Activated naive CD4-positive, alpha-beta T cell treated with anti-CD3 and anti-CD28 coated beads, Interleukin-2, amount 50 U/mL, for 24 hours (primary cell): ENCODE measurements around the gene NEIL1.
A peak's percentile ranks its signal among the peaks of the same experiment; 100 is the strongest.
"Not testable (repeated sequence)": the region's sequence is repeated elsewhere in the genome, so short reads cannot be mapped to it uniquely, and the experiment has no call there.

ENCODE experiments used
- H3K27ac Mint-ChIP-seq: one replicate; pipeline ENCODE4 v1.8.0; 2021; ENCODE audit warnings: mild to moderate bottlenecking, mixed read lengths
- H3K27me3 Mint-ChIP-seq: one replicate; pipeline ENCODE4 v1.8.0; 2021; ENCODE audit warnings: mixed read lengths
- H3K36me3 Mint-ChIP-seq: one replicate; pipeline ENCODE4 v1.8.0; 2021; ENCODE audit warnings: mixed read lengths
- H3K4me1 Mint-ChIP-seq: one replicate; pipeline ENCODE4 v1.8.0; 2021; ENCODE audit warnings: mixed read lengths
- H3K4me3 Mint-ChIP-seq: one replicate; pipeline ENCODE4 v1.8.0; 2021; ENCODE audit warnings: mild to moderate bottlenecking, mixed read lengths
- H3K9me3 Mint-ChIP-seq: one replicate; pipeline ENCODE4 v1.8.0; 2021; ENCODE audit warnings: mixed read lengths

Gene NEIL1

GRCh38 chr15:75346796-75347221 is at the start of gene NEIL1:
Gene NEIL1, plus strand, starts transcription at chr15:75347039. Its CDS starts 1,867 bp downstream, at chr15:75348906.
- Mint-ChIP-seq H3K4me1 (peaks cover 36% of the 10 kb centered on the region), H3K9me3 (peaks cover 5% of the 10 kb centered on the region), H3K27me3 (no peaks in the 10 kb centered on the region), H3K27ac (peak within 1 kb of the TSS; percentile 61), H3K36me3 (peaks cover 4% of the 10 kb centered on the region), H3K4me3 (peak within 1 kb of the TSS; percentile 79)

- H3K4me3 Mint-ChIP-seq, H3K27ac Mint-ChIP-seq, H3K27me3 Mint-ChIP-seq, H3K36me3 Mint-ChIP-seq, H3K9me3 Mint-ChIP-seq, H3K4me1 Mint-ChIP-seq: not testable (repeated sequence)
Measured at GRCh38 chr15:75298541-75299310, 48.1 kb upstream of the NEIL1 start.

- not testable (repeated sequence) for H3K4me1 Mint-ChIP-seq, H3K4me3 Mint-ChIP-seq, H3K36me3 Mint-ChIP-seq, H3K9me3 Mint-ChIP-seq, H3K27ac Mint-ChIP-seq, H3K27me3 Mint-ChIP-seq
Measured at GRCh38 chr15:75299311-75299688, 47.5 kb upstream of the NEIL1 start.

DNA sequence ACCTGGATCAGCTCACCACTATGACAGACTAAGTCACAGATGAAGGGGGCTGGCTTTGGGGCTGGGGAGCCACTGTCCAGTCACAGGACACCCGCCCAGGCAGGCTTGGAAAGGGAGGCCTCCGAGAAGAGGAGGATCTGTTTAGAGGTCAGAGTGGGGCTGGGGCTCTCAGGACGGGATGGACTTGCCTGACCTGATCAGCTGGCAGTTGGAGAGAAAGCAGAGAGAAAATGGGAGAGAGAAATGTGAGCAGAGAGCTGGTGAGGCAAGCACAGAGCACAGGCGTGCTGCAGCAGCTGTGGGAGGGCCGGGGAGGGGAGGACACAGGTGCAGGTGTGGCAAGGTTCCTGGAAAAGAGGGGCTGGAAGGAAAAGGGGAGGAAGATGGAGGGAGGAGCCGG is 46.8 kb upstream of the NEIL1 start:
- not testable (repeated sequence) for H3K27ac Mint-ChIP-seq, H3K4me1 Mint-ChIP-seq, H3K9me3 Mint-ChIP-seq, H3K36me3 Mint-ChIP-seq, H3K27me3 Mint-ChIP-seq, H3K4me3 Mint-ChIP-seq

- no peak overlapping the region for H3K4me3 Mint-ChIP-seq
- peaks cover 6% of the 10 kb centered on the region for H3K27me3 Mint-ChIP-seq
- H3K9me3 Mint-ChIP-seq = no peaks in the 10 kb centered on the region
- no peaks in the 10 kb centered on the region for H3K36me3 Mint-ChIP-seq
- H3K4me1 Mint-ChIP-seq = no peaks in the 10 kb centered on the region
- H3K27ac Mint-ChIP-seq = no peak overlapping the region
Measured at GRCh38 chr15:75302318-75302717, 44.5 kb upstream of the NEIL1 start.

DNA sequence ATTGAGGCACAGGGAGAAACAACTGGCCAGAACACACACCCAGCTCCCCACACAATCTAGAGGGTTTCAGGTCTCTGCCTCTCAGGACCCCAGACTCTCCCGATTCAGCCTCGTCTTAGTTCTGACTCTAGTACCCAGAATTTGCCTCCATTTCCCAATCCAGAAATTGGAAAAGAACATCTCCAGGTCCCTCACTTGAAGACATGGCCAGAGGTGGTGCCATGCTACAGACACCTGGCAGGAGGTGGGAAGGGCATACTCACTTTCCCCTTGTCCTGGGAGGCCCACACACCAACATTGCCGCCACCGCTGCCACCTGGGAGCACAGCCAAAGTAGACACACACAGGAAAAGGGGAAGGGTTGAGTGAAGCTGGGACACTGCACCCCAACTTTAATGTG is 44.1 kb upstream of the NEIL1 start:
- H3K27ac Mint-ChIP-seq, H3K36me3 Mint-ChIP-seq, H3K4me3 Mint-ChIP-seq, H3K27me3 Mint-ChIP-seq, H3K9me3 Mint-ChIP-seq, H3K4me1 Mint-ChIP-seq: not testable (repeated sequence)

- H3K4me3 Mint-ChIP-seq = no peak overlapping the region
- peaks cover 13% of the 10 kb centered on the region for H3K27me3 Mint-ChIP-seq
- no peaks in the 10 kb centered on the region for H3K36me3 Mint-ChIP-seq
- no peaks in the 10 kb centered on the region for H3K4me1 Mint-ChIP-seq
- H3K9me3 Mint-ChIP-seq = no peaks in the 10 kb centered on the region
- H3K27ac Mint-ChIP-seq = no peak overlapping the region
Measured at GRCh38 chr15:75306188-75306587, 40.7 kb upstream of the NEIL1 start.

DNA sequence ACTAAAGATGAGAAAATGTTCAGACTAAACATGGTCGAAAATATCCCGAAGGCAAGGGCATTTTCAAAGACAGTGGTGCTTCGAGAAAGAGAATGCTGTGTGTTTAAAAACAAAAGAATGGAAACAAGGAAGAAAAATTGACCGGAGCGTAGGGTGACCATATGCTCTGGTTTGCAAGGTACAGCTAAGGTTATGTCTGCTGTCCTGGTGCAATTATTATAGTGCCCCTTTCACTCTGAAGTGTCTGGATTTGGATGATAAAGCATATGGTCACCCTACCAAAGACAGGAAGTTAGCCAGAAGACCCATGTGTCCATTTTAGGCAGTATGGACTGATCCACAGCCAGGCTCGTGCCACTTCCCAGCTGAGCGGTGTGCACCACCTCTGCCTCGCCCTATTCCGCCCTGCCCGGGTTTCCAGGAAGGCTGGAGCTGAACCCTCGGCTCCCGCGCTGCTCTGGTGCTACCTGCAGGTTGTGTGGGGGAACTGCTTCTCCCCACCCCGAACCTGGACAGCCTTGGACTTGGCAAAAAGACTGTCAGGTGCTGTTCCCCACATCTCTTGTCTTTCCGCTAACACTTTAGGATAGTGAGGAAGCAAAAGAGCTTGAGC is 39.0 kb upstream of the NEIL1 start:
- Mint-ChIP-seq H3K4me3 (no peak overlapping the region), H3K27ac (no peak overlapping the region), H3K36me3 (no peaks in the 10 kb centered on the region), H3K4me1 (no peaks in the 10 kb centered on the region), H3K27me3 (peaks cover 13% of the 10 kb centered on the region), H3K9me3 (no peaks in the 10 kb centered on the region)

DNA sequence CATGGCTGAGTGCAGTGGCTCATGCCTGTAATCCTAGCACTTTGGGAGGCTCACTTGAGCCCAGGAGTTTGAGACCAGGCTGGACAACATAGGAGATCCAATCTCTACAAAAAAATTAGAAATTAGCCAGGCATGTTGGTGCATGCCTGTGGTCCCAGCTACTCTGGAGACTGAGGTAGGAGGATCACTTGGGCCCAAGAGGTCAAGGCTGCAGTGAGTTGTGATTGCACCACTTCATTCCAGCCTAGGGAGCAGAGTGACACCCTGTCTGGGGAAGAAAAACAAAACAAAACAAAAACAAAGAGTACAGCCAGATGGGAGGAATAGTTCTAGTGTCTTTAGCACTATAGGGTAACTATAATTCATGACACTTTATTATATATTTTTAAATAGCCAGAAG is 37.1 kb upstream of the NEIL1 start:
- no peak overlapping the region for H3K27ac Mint-ChIP-seq

DNA sequence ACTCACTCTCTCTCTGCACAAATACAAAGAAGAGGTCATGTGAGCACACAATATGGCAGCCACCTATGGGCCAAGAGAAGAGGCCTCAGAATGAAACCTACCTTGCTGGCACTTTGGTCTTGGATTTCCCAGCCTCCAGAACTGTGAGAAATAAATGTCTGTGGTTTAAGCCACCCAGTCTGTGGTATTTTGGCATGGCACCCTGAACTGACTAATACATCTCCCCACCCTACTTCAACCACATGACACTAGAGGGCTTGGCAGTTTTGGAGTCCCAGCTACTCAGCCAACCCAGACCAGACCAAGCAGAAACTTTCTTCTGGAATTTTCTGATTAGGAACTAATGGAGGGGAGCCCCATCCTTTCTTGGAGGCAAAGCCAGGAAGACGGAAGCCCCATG is 34.3 kb upstream of the NEIL1 start:
- not testable (repeated sequence) for H3K27ac Mint-ChIP-seq, H3K4me1 Mint-ChIP-seq, H3K27me3 Mint-ChIP-seq, H3K4me3 Mint-ChIP-seq, H3K9me3 Mint-ChIP-seq, H3K36me3 Mint-ChIP-seq

More for the DNA sequence above, 37.1 kb upstream of the NEIL1 start:
- H3K4me3 Mint-ChIP-seq = no peak overlapping the region
- no peaks in the 10 kb centered on the region for H3K36me3 Mint-ChIP-seq
- no peaks in the 10 kb centered on the region for H3K9me3 Mint-ChIP-seq
- H3K4me1 Mint-ChIP-seq = no peaks in the 10 kb centered on the region
- H3K27me3 Mint-ChIP-seq = peaks cover 13% of the 10 kb centered on the region

- H3K4me3 Mint-ChIP-seq = no peak overlapping the region
- no peaks in the 10 kb centered on the region for H3K36me3 Mint-ChIP-seq
- no peak overlapping the region for H3K27ac Mint-ChIP-seq
- no peaks in the 10 kb centered on the region for H3K9me3 Mint-ChIP-seq
- H3K4me1 Mint-ChIP-seq = no peaks in the 10 kb centered on the region
- H3K27me3 Mint-ChIP-seq = peaks cover 4% of the 10 kb centered on the region
Measured at GRCh38 chr15:75313116-75313845, 33.6 kb upstream of the NEIL1 start.

- Mint-ChIP-seq H3K4me1 (no peaks in the 10 kb centered on the region), H3K27ac (no peak overlapping the region), H3K27me3 (peaks cover 2% of the 10 kb centered on the region), H3K36me3 (no peaks in the 10 kb centered on the region), H3K9me3 (no peaks in the 10 kb centered on the region), H3K4me3 (no peak overlapping the region)
Measured at GRCh38 chr15:75314552-75315290, 32.1 kb upstream of the NEIL1 start.

- H3K4me3 Mint-ChIP-seq, H3K36me3 Mint-ChIP-seq, H3K9me3 Mint-ChIP-seq, H3K27me3 Mint-ChIP-seq, H3K27ac Mint-ChIP-seq, H3K4me1 Mint-ChIP-seq: not testable (repeated sequence)
Measured at GRCh38 chr15:75319231-75319897, 27.5 kb upstream of the NEIL1 start.

GRCh38 chr15:75321711-75322110 is 25.1 kb upstream of the NEIL1 start:
- no peaks in the 10 kb centered on the region for H3K9me3 Mint-ChIP-seq
- H3K27ac Mint-ChIP-seq = no peak overlapping the region
- H3K4me3 Mint-ChIP-seq = no peak overlapping the region
- H3K27me3 Mint-ChIP-seq = no peaks in the 10 kb centered on the region
- no peaks in the 10 kb centered on the region for H3K36me3 Mint-ChIP-seq
- H3K4me1 Mint-ChIP-seq = no peaks in the 10 kb centered on the region

GRCh38 chr15:75325922-75326321 is 20.9 kb upstream of the NEIL1 start:
- Mint-ChIP-seq H3K4me1 (no peaks in the 10 kb centered on the region), H3K36me3 (no peaks in the 10 kb centered on the region), H3K27me3 (no peaks in the 10 kb centered on the region), H3K9me3 (no peaks in the 10 kb centered on the region), H3K4me3 (no peak overlapping the region), H3K27ac (no peak overlapping the region)
